Measurements from ENCODE around the gene LCE6A. TPM values are rescaled to one million over a fixed set of nuclear protein-coding genes. Genes with fewer than 3 reads are reported as not detected.

The LCE6A gene
- total RNA-seq, 1 donor from 2014 or later, result not detected

GRCh38 chr1:152871731-152872126, 29.1 kb downstream of the LCE6A start:
- DNase-seq (ENCODE audit: low spot score in 2 of 2) (no peak), FAIRE-seq (no peak)

GRCh38 chr1:152873495-152873894, 30.8 kb downstream of the LCE6A start:
- DNase-seq (ENCODE audit: low spot score in 2 of 2) (no peak), FAIRE-seq (no peak)

- FAIRE-seq, result no peak
These were observed 34.2 kb downstream of the LCE6A start for GRCh38 chr1:152876827-152877226.

GRCh38 chr1:152878042-152878441, 35.4 kb downstream of the LCE6A start, which contains the start of gene SMCP:
Gene SMCP, plus strand, starts transcription at chr1:152878322. Its CDS starts 6,101 bp downstream, at chr1:152884423.
- FAIRE-seq, result no peak

More at GRCh38 chr1:152876827-152877226, 34.2 kb downstream of the LCE6A start:
- DNase-seq (ENCODE audit: low spot score in 2 of 2), result no peak

GRCh38 chr1:152879559-152880198, 37.0 kb downstream of the LCE6A start:
- DNase-seq (ENCODE audit: low spot score in 2 of 2) (no peak), FAIRE-seq (no peak)

More at GRCh38 chr1:152878042-152878441, 35.4 kb downstream of the LCE6A start, which contains the start of gene SMCP:
- no peak for DNase-seq (ENCODE audit: low spot score in 2 of 2)

- no peak for FAIRE-seq
- no peak for DNase-seq (ENCODE audit: low spot score in 2 of 2)
These were observed 37.7 kb downstream of the LCE6A start for GRCh38 chr1:152880316-152880715.

GRCh38 chr1:152880907-152881306, 38.3 kb downstream of the LCE6A start:
- DNase-seq (ENCODE audit: low spot score in 2 of 2) (no peak), FAIRE-seq (no peak)

- no peak for DNase-seq (ENCODE audit: low spot score in 2 of 2)
- no peak for FAIRE-seq
These were observed 41.4 kb downstream of the LCE6A start for GRCh38 chr1:152884085-152884484.

GRCh38 chr1:152884506-152884905, 41.9 kb downstream of the LCE6A start:
- no peak for DNase-seq (ENCODE audit: low spot score in 2 of 2)
- no peak for FAIRE-seq

GRCh38 chr1:152884966-152885624, 42.4 kb downstream of the LCE6A start:
- DNase-seq (ENCODE audit: low spot score in 2 of 2), result no peak
- no peak for FAIRE-seq

GRCh38 chr1:152886085-152886484, 43.4 kb downstream of the LCE6A start:
- FAIRE-seq (no peak), DNase-seq (ENCODE audit: low spot score in 2 of 2) (no peak)

GRCh38 chr1:152886758-152887409, 44.2 kb downstream of the LCE6A start:
- FAIRE-seq, result no peak
- no peak for DNase-seq (ENCODE audit: low spot score in 2 of 2)

GRCh38 chr1:152888126-152888525, 45.5 kb downstream of the LCE6A start:
- DNase-seq (ENCODE audit: low spot score in 2 of 2), result no peak
- FAIRE-seq, result no peak

Other genes starting within 250 kb of the LCE6A start
- not detected for gene LCE3C, start 242.6 kb upstream of the LCE6A start, total RNA-seq
- not detected for gene LCE3B, start 229.0 kb upstream of the LCE6A start, total RNA-seq
- gene LCE3A, start 219.8 kb upstream of the LCE6A start, total RNA-seq, result not detected
- gene LCE2D, start 179.5 kb upstream of the LCE6A start, total RNA-seq, result not detected
- not detected for gene LCE2C, start 167.6 kb upstream of the LCE6A start, total RNA-seq
- gene LCE2B, start 156.7 kb upstream of the LCE6A start, total RNA-seq, result not detected
- gene LCE2A, start 144.5 kb upstream of the LCE6A start, total RNA-seq, result not detected
- not detected for gene LCE4A, start 134.7 kb upstream of the LCE6A start, total RNA-seq
- gene KPRP, start 84.8 kb upstream of the LCE6A start, total RNA-seq, result not detected
- not detected for gene LCE1F, start 67.7 kb upstream of the LCE6A start, total RNA-seq
- gene LCE1E, start 56.6 kb upstream of the LCE6A start, total RNA-seq, result not detected
- gene LCE1D, start 46.1 kb upstream of the LCE6A start, total RNA-seq, result not detected
- not detected for gene LCE1C, start 36.2 kb upstream of the LCE6A start, total RNA-seq
- gene LCE1B, start 30.9 kb upstream of the LCE6A start, total RNA-seq, result not detected
- not detected for gene LCE1A, start 15.4 kb upstream of the LCE6A start, total RNA-seq
- gene LCE7A, start 17.1 kb downstream of the LCE6A start, total RNA-seq, result not detected
- gene SMCP, start 35.5 kb downstream of the LCE6A start, total RNA-seq, result not detected
- not detected for gene IVL, start 65.7 kb downstream of the LCE6A start, total RNA-seq
- not detected for gene SPRR5, start 104.3 kb downstream of the LCE6A start, total RNA-seq
- gene SPRR4, start 127.8 kb downstream of the LCE6A start, total RNA-seq, result not detected
- not detected for gene SPRR1A, start 141.2 kb downstream of the LCE6A start, total RNA-seq
- gene SPRR3, start 158.9 kb downstream of the LCE6A start, total RNA-seq, result not detected
- gene SPRR1B, start 188.3 kb downstream of the LCE6A start, total RNA-seq, result not detected
- gene SPRR2D, start 198.3 kb downstream of the LCE6A start, total RNA-seq, result not detected
- gene SPRR2A, start 214.7 kb downstream of the LCE6A start, total RNA-seq, result not detected
- gene SPRR2B, start 228.8 kb downstream of the LCE6A start, total RNA-seq, result not detected